Skeletal muscle tissue (tissue), 4 donors: ENCODE data around the gene UBAC1. TPM values are rescaled to one million over a fixed set of nuclear protein-coding genes. Genes with fewer than 3 reads are reported as not detected.

Experiments
- H3K27ac ChIP-seq: one replicate; pipeline ENCODE4 v1.7.0; 2013; ENCODE audit warnings: mild to moderate bottlenecking, low read depth, low read length, inconsistent platforms
- H3K27me3 ChIP-seq, 3 donors: one replicate each; pipeline ENCODE4 v1.7.0; 2013; ENCODE audit warnings: low read length in 3 of 3; ENCODE audit not compliant: control insufficient read depth in 3 of 3, insufficient read depth in 3 of 3
- H3K36me3 ChIP-seq, 3 donors: one replicate each; pipeline ENCODE4 v1.7.0; 2013; ENCODE audit warnings: low read length in 3 of 3; ENCODE audit not compliant: control insufficient read depth in 3 of 3, insufficient read depth in 3 of 3
- H3K4me1 ChIP-seq, 3 donors: one replicate each; pipeline ENCODE4 v1.7.0; 2013; ENCODE audit warnings: low read length in 3 of 3, mild to moderate bottlenecking in 3 of 3; ENCODE audit not compliant: control insufficient read depth in 3 of 3, insufficient read depth in 3 of 3
- H3K4me3 ChIP-seq, 3 donors: one replicate each; pipeline ENCODE4 v1.7.0; 2013; ENCODE audit warnings: low read length in 3 of 3
- H3K9ac ChIP-seq, 3 donors: one replicate each; pipeline ENCODE4 v1.7.0; 2013; ENCODE audit warnings: low read length in 3 of 3, mild to moderate bottlenecking in 3 of 3, moderate library complexity in 2 of 3, low read depth in 1 of 3
- H3K9me3 ChIP-seq, 3 donors: one replicate each; pipeline ENCODE4 v1.7.0; 2013; ENCODE audit warnings: low read length in 3 of 3; ENCODE audit not compliant: control insufficient read depth in 3 of 3
- total RNA-seq: library from RNA; depleted of rRNA; stranded (reverse); fragments of >200 nt; gene quantifications from one replicate; pipeline ENCODE4 v1.2.3, GENCODE V29; 2014
- donor health status: Osteomylitis.

The UBAC1 gene
- total RNA-seq, 1 donor from 2014 or later, result 37.6 TPM

GRCh38 chr9:135994501-135995192, 33.5 kb upstream of the UBAC1 start:
- no peaks in the 10 kb centered on the region for H3K9me3 ChIP-seq
- H3K9ac ChIP-seq, result no peak overlapping the region
- peaks cover 0 to 8% (median 3%) of the 10 kb centered on the region in 3 donors for H3K27me3 ChIP-seq
- H3K4me1 ChIP-seq, result peaks cover 25 to 39% (median 33%) of the 10 kb centered on the region in 3 donors
- H3K27ac ChIP-seq, result peak overlapping the region; percentile 91
- no peaks in the 10 kb centered on the region for H3K36me3 ChIP-seq
- H3K4me3 ChIP-seq, result no peak overlapping the region

GRCh38 chr9:135993765-135994500, 32.8 kb upstream of the UBAC1 start:
- H3K36me3 ChIP-seq, result no peaks in the 10 kb centered on the region
- H3K27me3 ChIP-seq, result peaks cover 0 to 12% (median 8%) of the 10 kb centered on the region in 3 donors
- no peaks in the 10 kb centered on the region for H3K9me3 ChIP-seq
- no peak overlapping the region for H3K9ac ChIP-seq
- H3K27ac ChIP-seq, result peak overlapping the region; percentile 91
- no peak overlapping the region for H3K4me3 ChIP-seq
- H3K4me1 ChIP-seq, result peaks cover 28 to 39% (median 35%) of the 10 kb centered on the region in 3 donors

- Histone ChIP-seq H3K9me3 (no peaks in the 10 kb centered on the region), H3K36me3 (no peaks in the 10 kb centered on the region), H3K4me1 (peaks cover 28 to 39% (median 33%) of the 10 kb centered on the region in 3 donors), H3K9ac (peak overlapping the region; percentile 56 to 78 (median 68)), H3K27ac (peak overlapping the region; percentile 91), H3K27me3 (peaks cover 0 to 12% (median 8%) of the 10 kb centered on the region in 3 donors), H3K4me3 (peak overlapping the region in 1 of 3 donors; percentile 58)
These were observed 32.2 kb upstream of the UBAC1 start for GRCh38 chr9:135993409-135993742.

- peak overlapping the region; percentile 59 to 78 (median 68) for H3K9ac ChIP-seq
- peak overlapping the region; percentile 91 for H3K27ac ChIP-seq
- H3K9me3 ChIP-seq, result no peaks in the 10 kb centered on the region
- H3K4me1 ChIP-seq, result peaks cover 28 to 38% (median 33%) of the 10 kb centered on the region in 3 donors
- no peaks in the 10 kb centered on the region for H3K36me3 ChIP-seq
- peak overlapping the region; percentile 46 to 61 (median 51) for H3K4me3 ChIP-seq
- peaks cover 0 to 12% (median 8%) of the 10 kb centered on the region in 3 donors for H3K27me3 ChIP-seq
These were observed 31.6 kb upstream of the UBAC1 start for GRCh38 chr9:135992486-135993408.

GRCh38 chr9:135991771-135992170, 30.6 kb upstream of the UBAC1 start:
- Histone ChIP-seq H3K9ac (no peak overlapping the region), H3K27me3 (peaks cover 0 to 12% (median 8%) of the 10 kb centered on the region in 3 donors), H3K4me1 (peaks cover 25 to 35% (median 33%) of the 10 kb centered on the region in 3 donors), H3K27ac (peak overlapping the region; percentile 91), H3K9me3 (no peaks in the 10 kb centered on the region), H3K4me3 (no peak overlapping the region), H3K36me3 (no peaks in the 10 kb centered on the region)

GRCh38 chr9:135990468-135991429, 29.6 kb upstream of the UBAC1 start:
- Histone ChIP-seq H3K27me3 (peaks cover 0 to 12% (median 10%) of the 10 kb centered on the region in 3 donors), H3K4me1 (peaks cover 25 to 35% (median 33%) of the 10 kb centered on the region in 3 donors), H3K36me3 (no peaks in the 10 kb centered on the region), H3K9me3 (no peaks in the 10 kb centered on the region), H3K9ac (no peak overlapping the region), H3K27ac (peak overlapping the region; percentile 40), H3K4me3 (peak overlapping the region in 1 of 3 donors; percentile 24)

GRCh38 chr9:135989722-135990467, 28.7 kb upstream of the UBAC1 start:
- Histone ChIP-seq H3K9me3 (no peaks in the 10 kb centered on the region), H3K27ac (no peak overlapping the region), H3K36me3 (no peaks in the 10 kb centered on the region), H3K27me3 (peaks cover 0 to 12% (median 12%) of the 10 kb centered on the region in 3 donors), H3K4me1 (peaks cover 25 to 35% (median 33%) of the 10 kb centered on the region in 3 donors), H3K4me3 (no peak overlapping the region), H3K9ac (peak overlapping the region in 1 of 3 donors; percentile 45)

GRCh38 chr9:135989157-135989556, 28.0 kb upstream of the UBAC1 start:
- Histone ChIP-seq H3K27ac (no peak overlapping the region), H3K9ac (no peak overlapping the region), H3K36me3 (no peaks in the 10 kb centered on the region), H3K9me3 (no peaks in the 10 kb centered on the region), H3K4me3 (no peak overlapping the region), H3K27me3 (peaks cover 0 to 15% (median 12%) of the 10 kb centered on the region in 3 donors), H3K4me1 (peaks cover 25 to 33% (median 31%) of the 10 kb centered on the region in 3 donors)
